ENCODE results near the gene CELF4.

- no peak for TF ChIP-seq CTCF (optimal IDR thresholded peaks at IDR 0.05 in 1 of 3, IDR thresholded peaks at IDR 0.05 in 1 of 3, conservative IDR thresholded peaks at IDR 0.05 in 1 of 3; ENCODE audit: extremely low read depth in 1 of 3, insufficient read depth in 2 of 3, low read length in 3 of 3)
- TF ChIP-seq EZH2 (IDR thresholded peaks at IDR 0.05; ENCODE audit: low read length), result no peak
Observed at GRCh38 chr18:37219257-37219656, 346.3 kb downstream of the CELF4 start.

Data from keratinocyte (primary cell).